ENCODE data around the gene PTPN23. TPM values are rescaled to one million over a fixed set of nuclear protein-coding genes. Genes with fewer than 3 reads are reported as not detected.

The PTPN23 gene
- total and polyA plus RNA-seq, 2 of the 13 experiments (the other 11 are each of a cell fraction or from before 2014, with no cell fraction given) = 2.3 to 3.7 TPM

DNA sequence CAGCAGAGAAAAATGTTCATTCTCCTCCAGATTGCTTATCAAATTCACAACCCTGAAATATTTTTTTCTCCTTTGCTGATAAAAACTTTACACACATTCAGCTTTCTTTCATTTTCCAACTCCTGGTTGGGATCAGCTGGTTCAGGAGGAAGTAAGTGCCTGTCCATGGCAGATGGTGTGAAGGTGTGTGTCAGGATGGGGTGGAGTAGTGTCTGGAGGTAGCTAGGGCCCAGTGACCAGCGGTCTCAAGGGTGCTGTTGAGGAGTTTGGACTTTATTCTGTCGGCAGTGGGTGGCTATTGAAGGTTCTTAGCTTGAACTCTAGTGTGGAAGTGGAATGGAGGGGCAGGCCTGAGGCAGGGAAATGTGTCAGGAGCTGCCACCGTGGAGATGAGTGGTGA, 46.9 kb upstream of the PTPN23 start (continued):
- no peak for TF ChIP-seq ZNF616 (CRISPR knock-in tag; IDR thresholded peaks at IDR 0.05; ENCODE audit: low read depth)

DNA sequence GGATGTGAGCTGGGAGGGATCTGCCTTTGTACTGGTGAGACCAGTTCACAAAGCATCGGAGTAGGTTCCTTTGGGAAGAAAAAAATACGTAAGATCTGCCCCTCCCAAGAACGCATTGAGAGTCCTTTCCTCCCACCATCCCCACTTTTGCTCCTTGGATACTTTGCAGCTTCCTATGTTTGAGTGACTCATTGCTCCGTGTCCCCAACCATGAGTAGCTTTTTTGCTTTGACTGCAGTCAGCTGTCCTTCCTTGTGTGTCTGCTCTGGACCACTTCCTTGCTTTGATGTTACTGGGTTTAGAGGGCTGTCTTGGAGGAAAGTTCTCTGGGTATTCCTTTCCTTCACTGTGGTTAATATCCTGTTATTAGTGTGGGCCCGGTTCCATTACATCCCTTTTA, 43.2 kb upstream of the PTPN23 start:
- TF ChIP-seq, protein P1, sequence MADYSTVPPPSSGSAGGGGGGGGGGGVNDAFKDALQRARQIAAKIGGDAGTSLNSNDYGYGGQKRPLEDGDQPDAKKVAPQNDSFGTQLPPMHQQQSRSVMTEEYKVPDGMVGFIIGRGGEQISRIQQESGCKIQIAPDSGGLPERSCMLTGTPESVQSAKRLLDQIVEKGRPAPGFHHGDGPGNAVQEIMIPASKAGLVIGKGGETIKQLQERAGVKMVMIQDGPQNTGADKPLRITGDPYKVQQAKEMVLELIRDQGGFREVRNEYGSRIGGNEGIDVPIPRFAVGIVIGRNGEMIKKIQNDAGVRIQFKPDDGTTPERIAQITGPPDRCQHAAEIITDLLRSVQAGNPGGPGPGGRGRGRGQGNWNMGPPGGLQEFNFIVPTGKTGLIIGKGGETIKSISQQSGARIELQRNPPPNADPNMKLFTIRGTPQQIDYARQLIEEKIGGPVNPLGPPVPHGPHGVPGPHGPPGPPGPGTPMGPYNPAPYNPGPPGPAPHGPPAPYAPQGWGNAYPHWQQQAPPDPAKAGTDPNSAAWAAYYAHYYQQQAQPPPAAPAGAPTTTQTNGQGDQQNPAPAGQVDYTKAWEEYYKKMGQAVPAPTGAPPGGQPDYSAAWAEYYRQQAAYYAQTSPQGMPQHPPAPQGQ (CRISPR knock-in tag; IDR thresholded peaks at IDR 0.05; ENCODE audit: borderline replicate concordance) = no peak
- no TSS peak for BruUV-seq (replicated peaks)
- Histone ChIP-seq H3K27ac (ENCODE audit: extremely low read length, insufficient read depth, low read length) (no peak overlapping the region), H3K79me2 (ENCODE audit: insufficient read depth, low read length) (no peaks in the 10 kb centered on the region), H4K20me1 (ENCODE audit: insufficient read depth, low read length) (no peaks in the 10 kb centered on the region), H2AFZ (ENCODE audit: low read length) (no peak overlapping the region), H3K36me3 (replicated peaks in 1 of 2; ENCODE audit: control insufficient read depth in 1 of 2, insufficient read depth in 2 of 2, low read length in 2 of 2) (peaks cover 21 to 52% of the 10 kb centered on the region in 2 experiments; a peak in 4 of 5 replicates), H3K9me3 (ENCODE audit: low read length) (no peaks in the 10 kb centered on the region), H3K27me3 (ENCODE audit: control insufficient read depth in 1 of 2, insufficient read depth in 2 of 2, low read length in 2 of 2) (no peaks in the 10 kb centered on the region), H3K4me3 (replicated peaks in 1 of 3; ENCODE audit: insufficient read depth in 1 of 3, low read depth in 2 of 3, low read length in 3 of 3) (no peak overlapping the region), H3K4me1 (ENCODE audit: insufficient read depth, low read length) (peaks cover 8% of the 10 kb centered on the region), H3K9ac (ENCODE audit: insufficient read depth, low read depth, low read length) (no peak overlapping the region), H3K4me2 (ENCODE audit: low read depth, low read length) (no peak overlapping the region)
- FAIRE-seq (no peak), ATAC-seq (no peak), DNase-seq (ENCODE audit: low spot score) (no peak)
- in situ Hi-C loops (cut with HindIII; ENCODE audit: extremely low pct_ligation_motif_present, low pct_unique_long_range_greater_than_20kb) = no loop called here
- WGBS (ENCODE audit: low lambda C conversion rate) = 97% methylated on average over 5 of the region's 5 CpGs
- intact Hi-C loops (cut with micrococcal nuclease; ENCODE audit: unreplicated experiment) = no loop called here
- POLR2A ChIA-PET = no interaction called here
- CTCF ChIA-PET (ENCODE audit: low intra/inter-chr PET ratio, low total read pairs) = no interaction called here

DNA sequence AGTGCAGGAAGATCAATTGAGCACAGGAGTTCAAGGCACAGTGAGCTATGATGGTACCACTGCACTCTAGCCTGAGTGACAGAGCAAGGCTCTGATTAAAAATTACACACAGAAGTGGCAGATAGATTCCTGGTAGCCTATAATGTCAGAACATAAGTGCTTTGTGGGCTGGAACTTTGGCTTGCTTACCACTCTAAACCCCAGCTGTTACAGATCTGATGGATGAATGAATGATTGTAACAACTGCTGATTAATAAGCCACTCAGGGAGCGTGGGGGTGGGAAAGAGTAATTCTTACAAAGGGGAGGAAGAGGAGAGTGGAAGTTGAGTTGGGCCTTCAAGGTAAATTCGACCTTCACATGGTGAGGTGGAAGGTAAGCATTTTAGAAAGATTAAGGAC, 40.9 kb upstream of the PTPN23 start:
- FAIRE-seq (no peak), DNase-seq (ENCODE audit: low spot score) (no peak), ATAC-seq (no peak)
- Histone ChIP-seq H3K4me2 (ENCODE audit: low read depth, low read length) (no peak overlapping the region), H3K4me1 (ENCODE audit: insufficient read depth, low read length) (peaks cover 18% of the 10 kb centered on the region), H2AFZ (ENCODE audit: low read length) (no peak overlapping the region), H3K9ac (ENCODE audit: insufficient read depth, low read depth, low read length) (no peak overlapping the region), H3K27me3 (ENCODE audit: control insufficient read depth in 1 of 2, insufficient read depth in 2 of 2, low read length in 2 of 2) (no peaks in the 10 kb centered on the region), H3K9me3 (ENCODE audit: low read length) (no peaks in the 10 kb centered on the region), H3K4me3 (replicated peaks in 1 of 3; ENCODE audit: insufficient read depth in 1 of 3, low read depth in 2 of 3, low read length in 3 of 3) (no peak overlapping the region), H3K36me3 (replicated peaks in 1 of 2; ENCODE audit: control insufficient read depth in 1 of 2, insufficient read depth in 2 of 2, low read length in 2 of 2) (peaks cover 14 to 48% of the 10 kb centered on the region in 2 experiments; a peak in 4 of 5 replicates), H3K27ac (ENCODE audit: extremely low read length, insufficient read depth, low read length) (no peak overlapping the region), H3K79me2 (ENCODE audit: insufficient read depth, low read length) (no peaks in the 10 kb centered on the region), H4K20me1 (ENCODE audit: insufficient read depth, low read length) (no peaks in the 10 kb centered on the region)
- intact Hi-C loops (cut with micrococcal nuclease; ENCODE audit: unreplicated experiment) (no loop called here), in situ Hi-C loops (cut with HindIII; ENCODE audit: extremely low pct_ligation_motif_present, low pct_unique_long_range_greater_than_20kb) (no loop called here)
- POLR2A ChIA-PET = no interaction called here
- no TSS peak for BruUV-seq (replicated peaks)
- CTCF ChIA-PET (ENCODE audit: low intra/inter-chr PET ratio, low total read pairs) = no interaction called here
- WGBS (ENCODE audit: low lambda C conversion rate) = 93% methylated on average over 2 of the region's 2 CpGs
- TF ChIP-seq ZEB1 (IDR thresholded peaks at IDR 0.05; ENCODE audit: insufficient replicate concordance, low read depth) = no peak
- TF ChIP-seq, protein P2, sequence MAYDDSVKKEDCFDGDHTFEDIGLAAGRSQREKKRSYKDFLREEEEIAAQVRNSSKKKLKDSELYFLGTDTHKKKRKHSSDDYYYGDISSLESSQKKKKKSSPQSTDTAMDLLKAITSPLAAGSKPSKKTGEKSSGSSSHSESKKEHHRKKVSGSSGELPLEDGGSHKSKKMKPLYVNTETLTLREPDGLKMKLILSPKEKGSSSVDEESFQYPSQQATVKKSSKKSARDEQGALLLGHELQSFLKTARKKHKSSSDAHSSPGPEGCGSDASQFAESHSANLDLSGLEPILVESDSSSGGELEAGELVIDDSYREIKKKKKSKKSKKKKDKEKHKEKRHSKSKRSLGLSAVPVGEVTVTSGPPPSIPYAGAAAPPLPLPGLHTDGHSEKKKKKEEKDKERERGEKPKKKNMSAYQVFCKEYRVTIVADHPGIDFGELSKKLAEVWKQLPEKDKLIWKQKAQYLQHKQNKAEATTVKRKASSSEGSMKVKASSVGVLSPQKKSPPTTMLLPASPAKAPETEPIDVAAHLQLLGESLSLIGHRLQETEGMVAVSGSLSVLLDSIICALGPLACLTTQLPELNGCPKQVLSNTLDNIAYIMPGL (CRISPR knock-in tag; IDR thresholded peaks at IDR 0.05; ENCODE audit: borderline replicate concordance in 1 of 2, low read depth in 1 of 2) = no peak
- TF ChIP-seq ATM (IDR thresholded peaks at IDR 0.05; ENCODE audit: borderline replicate concordance) = no peak
- TF ChIP-seq AGO1 (IDR thresholded peaks at IDR 0.05; ENCODE audit: low read depth, low read length, poor library complexity, severe bottlenecking) = no peak
- TF ChIP-seq, protein P3, sequence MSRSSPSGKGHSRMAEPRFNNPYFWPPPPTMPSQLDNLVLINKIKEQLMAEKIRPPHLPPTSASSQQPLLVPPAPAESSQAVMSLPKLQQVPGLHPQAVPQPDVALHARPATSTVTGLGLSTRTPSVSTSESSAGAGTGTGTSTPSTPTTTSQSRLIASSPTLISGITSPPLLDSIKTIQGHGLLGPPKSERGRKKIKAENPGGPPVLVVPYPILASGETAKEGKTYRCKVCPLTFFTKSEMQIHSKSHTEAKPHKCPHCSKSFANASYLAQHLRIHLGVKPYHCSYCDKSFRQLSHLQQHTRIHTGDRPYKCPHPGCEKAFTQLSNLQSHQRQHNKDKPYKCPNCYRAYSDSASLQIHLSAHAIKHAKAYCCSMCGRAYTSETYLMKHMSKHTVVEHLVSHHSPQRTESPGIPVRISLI (CRISPR knock-in tag; IDR thresholded peaks at IDR 0.05; ENCODE audit: borderline replicate concordance) = no peak
- no peak for TF ChIP-seq FOSL2 (CRISPR knock-in tag; IDR thresholded peaks at IDR 0.05)
- TF ChIP-seq, protein P4, sequence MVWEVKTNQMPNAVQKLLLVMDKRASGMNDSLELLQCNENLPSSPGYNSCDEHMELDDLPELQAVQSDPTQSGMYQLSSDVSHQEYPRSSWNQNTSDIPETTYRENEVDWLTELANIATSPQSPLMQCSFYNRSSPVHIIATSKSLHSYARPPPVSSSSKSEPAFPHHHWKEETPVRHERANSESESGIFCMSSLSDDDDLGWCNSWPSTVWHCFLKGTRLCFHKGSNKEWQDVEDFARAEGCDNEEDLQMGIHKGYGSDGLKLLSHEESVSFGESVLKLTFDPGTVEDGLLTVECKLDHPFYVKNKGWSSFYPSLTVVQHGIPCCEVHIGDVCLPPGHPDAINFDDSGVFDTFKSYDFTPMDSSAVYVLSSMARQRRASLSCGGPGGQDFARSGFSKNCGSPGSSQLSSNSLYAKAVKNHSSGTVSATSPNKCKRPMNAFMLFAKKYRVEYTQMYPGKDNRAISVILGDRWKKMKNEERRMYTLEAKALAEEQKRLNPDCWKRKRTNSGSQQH (CRISPR knock-in tag; IDR thresholded peaks at IDR 0.05; ENCODE audit: low read depth) = no peak
- TF ChIP-seq PTBP1 (IDR thresholded peaks at IDR 0.05; ENCODE audit: low read depth, low read length, poor library complexity, severe bottlenecking) = no peak

Measured in HepG2 (cell line).